Measurements from ENCODE around the gene TASOR.

DNA sequence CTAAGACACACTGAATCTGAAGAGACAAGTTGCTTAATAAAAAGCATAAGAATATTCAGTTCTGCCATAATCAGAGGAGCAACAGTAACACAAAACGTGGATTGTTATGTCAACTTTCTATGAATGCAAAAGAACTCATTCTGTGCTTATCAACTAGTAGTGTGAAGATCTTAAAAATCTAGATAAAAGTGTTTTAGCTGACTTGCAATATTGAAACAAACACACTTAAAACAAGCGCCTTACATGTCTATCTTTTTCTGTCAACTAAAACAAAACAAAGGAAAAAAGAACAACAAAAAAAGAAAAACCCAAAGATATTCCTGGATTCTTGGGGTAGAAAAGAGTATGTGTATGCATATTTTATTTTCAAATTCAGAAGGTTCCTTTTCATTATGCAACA, 37.7 kb downstream of the TASOR start:
- TF ChIP-seq ZNF317 (CRISPR knock-in tag; IDR thresholded peaks at IDR 0.05; ENCODE audit: borderline replicate concordance, low read depth), result no peak
- no peak for TF ChIP-seq FOXJ3 (CRISPR knock-in tag; IDR thresholded peaks at IDR 0.05; ENCODE audit: borderline replicate concordance)
- TF ChIP-seq, protein P1, sequence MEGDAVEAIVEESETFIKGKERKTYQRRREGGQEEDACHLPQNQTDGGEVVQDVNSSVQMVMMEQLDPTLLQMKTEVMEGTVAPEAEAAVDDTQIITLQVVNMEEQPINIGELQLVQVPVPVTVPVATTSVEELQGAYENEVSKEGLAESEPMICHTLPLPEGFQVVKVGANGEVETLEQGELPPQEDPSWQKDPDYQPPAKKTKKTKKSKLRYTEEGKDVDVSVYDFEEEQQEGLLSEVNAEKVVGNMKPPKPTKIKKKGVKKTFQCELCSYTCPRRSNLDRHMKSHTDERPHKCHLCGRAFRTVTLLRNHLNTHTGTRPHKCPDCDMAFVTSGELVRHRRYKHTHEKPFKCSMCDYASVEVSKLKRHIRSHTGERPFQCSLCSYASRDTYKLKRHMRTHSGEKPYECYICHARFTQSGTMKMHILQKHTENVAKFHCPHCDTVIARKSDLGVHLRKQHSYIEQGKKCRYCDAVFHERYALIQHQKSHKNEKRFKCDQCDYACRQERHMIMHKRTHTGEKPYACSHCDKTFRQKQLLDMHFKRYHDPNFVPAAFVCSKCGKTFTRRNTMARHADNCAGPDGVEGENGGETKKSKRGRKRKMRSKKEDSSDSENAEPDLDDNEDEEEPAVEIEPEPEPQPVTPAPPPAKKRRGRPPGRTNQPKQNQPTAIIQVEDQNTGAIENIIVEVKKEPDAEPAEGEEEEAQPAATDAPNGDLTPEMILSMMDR (IDR thresholded peaks at IDR 0.05), result no peak
- TF ChIP-seq ELF4 (CRISPR knock-in tag; IDR thresholded peaks at IDR 0.05; ENCODE audit: low read depth), result no peak
- TF ChIP-seq CREB1 (CRISPR knock-in tag; IDR thresholded peaks at IDR 0.05), result no peak
- no peak for TF ChIP-seq KAT7 (CRISPR knock-in tag; IDR thresholded peaks at IDR 0.05; ENCODE audit: borderline replicate concordance)
- no peak for TF ChIP-seq JUN (CRISPR knock-in tag; IDR thresholded peaks at IDR 0.05)

Measured in WTC11 (cell line).